Testis (tissue), 3 donors: ENCODE measurements around the gene AFG1L. TPM values are rescaled to one million over a fixed set of nuclear protein-coding genes. Genes with fewer than 3 reads are reported as not detected.
"Not testable (repeated sequence)": the region's sequence is repeated elsewhere in the genome, so short reads cannot be mapped to it uniquely, and the experiment has no call there.

ENCODE experiments used
- DNase-seq: peaks from one replicate; pipeline ENCODE4 v3.0.0-alpha.2; 2019
- H3K27ac ChIP-seq, 2 donors: fragments of 200-600 bp; sonication (generic); one replicate each; pipeline ENCODE4 v1.5.1; 2019
- H3K27me3 ChIP-seq: fragments of 200-600 bp; sonication (generic); one replicate; pipeline ENCODE4 v1.5.1; 2019
- H3K36me3 ChIP-seq: fragments of 200-600 bp; sonication (generic); one replicate; pipeline ENCODE4 v1.5.1; 2017; ENCODE audit warnings: low read depth; ENCODE audit errors: missing control alignments
- H3K4me1 ChIP-seq: fragments of 200-600 bp; sonication (generic); one replicate; pipeline ENCODE4 v1.5.1; 2019
- H3K4me3 ChIP-seq, 2 donors: fragments of 200-600 bp; sonication (generic); one replicate each; pipeline ENCODE4 v1.5.1; 2017 to 2019
- H3K9me3 ChIP-seq: fragments of 200-600 bp; sonication (generic); one replicate; pipeline ENCODE4 v1.5.1; 2017
- POLR2A ChIP-seq: fragments of 450-650 bp; IDR thresholded peaks from one replicate; pipeline ENCODE4 v1.6.1; 2017; ENCODE audit warnings: antibody characterized with exemption, mild to moderate bottlenecking, moderate library complexity
- WGBS, 2 donors: methylation state at CpG; one replicate each; pipeline ENCODE4 v1.1.5; 2018; 5-methylcytosine and 5-hydroxymethylcytosine counted together
- intact Hi-C: fragments of 100-400 bp; cut with DNase I; formaldehyde crosslinking; loops from one replicate; pipeline ENCODE4 v1.15.1; 2023; ENCODE audit warnings: low total_unique reads
- polyA plus RNA-seq: library from polyadenylated mRNA; stranded (reverse); fragments of 350-450 nt; fragmentation: Illumina TruSeq; extraction: RNeasy Lipid Tissue Mini Kit (QIAGEN cat#74804); gene quantifications from one replicate; pipeline ENCODE4 v1.2.3, GENCODE V29; 2014; ENCODE audit warnings: low read depth, low replicate concordance; ENCODE audit not compliant: insufficient read depth
- total RNA-seq, 2 donors: library from RNA; depleted of rRNA; stranded (reverse); fragments of >200 nt; gene quantifications; one replicate each; pipeline ENCODE4 v1.2.3, GENCODE V29; 2016
- TF ChIP-seq, protein P1 (sequence below), 3 experiments: fragments of 450-650 bp in 2 of 3; fragments of 200-600 bp in 1 of 3; sonication (generic) in 1 of 3; IDR thresholded peaks; one replicate each; pipeline ENCODE4 v1.5.1; 2016 to 2019; ENCODE audit warnings: antibody characterized with exemption in 3 of 3, mild to moderate bottlenecking in 2 of 3, moderate library complexity in 1 of 3

Gene AFG1L
- total and polyA plus RNA-seq, 3 donors from 2014 or later = 9.2 to 43.0 (median 11.7) TPM

DNA sequence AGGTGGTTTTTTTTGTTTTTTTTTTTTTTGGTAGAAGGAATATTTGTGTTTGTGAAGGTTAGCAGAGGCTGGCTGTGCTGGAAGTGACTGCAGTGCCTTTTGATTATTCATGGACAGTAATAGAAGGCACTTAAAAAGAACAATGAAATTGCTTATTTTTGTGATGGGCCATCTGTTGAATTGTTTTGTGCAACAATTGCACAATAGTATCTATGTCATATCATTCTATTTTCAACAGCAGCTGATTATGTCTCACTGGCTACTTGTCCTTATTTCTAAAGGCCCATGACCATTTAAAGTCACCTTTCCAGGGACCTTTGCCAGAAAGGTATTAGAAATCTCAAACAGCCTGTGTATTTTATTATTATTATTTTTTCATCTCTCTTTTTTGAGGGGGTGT is 70.6 kb downstream of the AFG1L start:
- H3K9me3 ChIP-seq = no peaks in the 10 kb centered on the region
- TF ChIP-seq POLR2A = no peak
- TF ChIP-seq, protein P1, sequence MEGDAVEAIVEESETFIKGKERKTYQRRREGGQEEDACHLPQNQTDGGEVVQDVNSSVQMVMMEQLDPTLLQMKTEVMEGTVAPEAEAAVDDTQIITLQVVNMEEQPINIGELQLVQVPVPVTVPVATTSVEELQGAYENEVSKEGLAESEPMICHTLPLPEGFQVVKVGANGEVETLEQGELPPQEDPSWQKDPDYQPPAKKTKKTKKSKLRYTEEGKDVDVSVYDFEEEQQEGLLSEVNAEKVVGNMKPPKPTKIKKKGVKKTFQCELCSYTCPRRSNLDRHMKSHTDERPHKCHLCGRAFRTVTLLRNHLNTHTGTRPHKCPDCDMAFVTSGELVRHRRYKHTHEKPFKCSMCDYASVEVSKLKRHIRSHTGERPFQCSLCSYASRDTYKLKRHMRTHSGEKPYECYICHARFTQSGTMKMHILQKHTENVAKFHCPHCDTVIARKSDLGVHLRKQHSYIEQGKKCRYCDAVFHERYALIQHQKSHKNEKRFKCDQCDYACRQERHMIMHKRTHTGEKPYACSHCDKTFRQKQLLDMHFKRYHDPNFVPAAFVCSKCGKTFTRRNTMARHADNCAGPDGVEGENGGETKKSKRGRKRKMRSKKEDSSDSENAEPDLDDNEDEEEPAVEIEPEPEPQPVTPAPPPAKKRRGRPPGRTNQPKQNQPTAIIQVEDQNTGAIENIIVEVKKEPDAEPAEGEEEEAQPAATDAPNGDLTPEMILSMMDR (IDR thresholded peaks at IDR 0.05) = no peak
- DNase-seq = no peak
- no peak overlapping the region for H3K4me3 ChIP-seq
- H3K4me1 ChIP-seq = no peaks in the 10 kb centered on the region
- intact Hi-C loops = no loop called here
- no peaks in the 10 kb centered on the region for H3K27me3 ChIP-seq
- no peak overlapping the region for H3K27ac ChIP-seq
- no peaks in the 10 kb centered on the region for H3K36me3 ChIP-seq

DNA sequence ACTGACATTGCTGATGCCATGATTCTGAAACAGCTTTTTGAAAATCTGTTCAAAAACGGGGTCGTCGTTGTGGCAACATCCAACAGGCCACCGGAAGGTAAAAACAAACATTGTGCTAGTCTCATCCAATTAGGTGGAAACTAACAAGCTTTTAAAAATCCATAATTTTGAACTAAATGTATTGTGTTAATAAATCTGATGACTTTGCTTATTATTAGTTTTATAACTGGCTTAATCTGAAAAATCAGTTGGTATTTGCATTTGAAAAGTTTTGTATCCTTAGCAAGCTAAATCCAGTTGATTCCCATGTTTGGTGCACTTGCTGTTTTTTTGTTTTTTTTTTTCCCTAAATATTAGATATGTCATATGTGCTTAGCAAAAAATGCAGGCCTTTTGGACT is 71.4 kb downstream of the AFG1L start:
- Histone ChIP-seq H3K36me3 (no peaks in the 10 kb centered on the region), H3K4me3 (no peak overlapping the region), H3K27ac (no peak overlapping the region), H3K27me3 (no peaks in the 10 kb centered on the region), H3K4me1 (no peaks in the 10 kb centered on the region), H3K9me3 (no peaks in the 10 kb centered on the region)
- intact Hi-C loops = no loop called here
- TF ChIP-seq, protein P1 (IDR thresholded peaks at IDR 0.05) = no peak
- TF ChIP-seq POLR2A = no peak
- no peak for DNase-seq
- WGBS, 2 donors = 95% methylated on average over 4 of the region's 4 CpGs

DNA sequence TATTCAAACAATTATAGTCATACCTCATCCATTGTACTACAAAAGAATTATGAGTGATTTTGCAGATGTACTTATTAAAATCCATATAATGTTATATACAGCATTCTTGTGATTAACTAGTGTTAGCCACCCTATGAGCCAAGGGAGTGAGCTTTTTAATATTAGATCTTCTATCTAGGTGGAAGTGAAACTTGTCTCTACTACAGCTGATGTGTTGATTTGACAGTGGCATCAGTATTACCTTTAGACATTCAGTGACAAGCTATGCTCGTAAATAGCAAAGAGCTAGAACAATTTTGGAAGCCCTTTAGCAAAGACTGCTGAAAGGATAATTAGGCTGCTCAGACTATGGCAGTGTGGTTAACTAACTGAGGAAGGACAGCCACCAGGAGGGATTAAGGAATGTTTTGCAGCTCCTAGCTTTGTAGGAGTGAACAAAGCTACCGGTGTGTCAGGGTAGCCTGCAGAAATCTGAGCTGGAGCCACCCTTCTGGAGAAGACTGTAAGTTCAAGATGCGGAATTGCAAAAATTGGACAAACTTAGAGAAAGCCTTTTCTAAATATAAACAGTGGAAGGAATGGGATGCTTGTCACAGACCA is 73.7 kb downstream of the AFG1L start:
- WGBS, 2 donors = 87 to 90% methylated on average over 3 of the region's 3 CpGs
- intact Hi-C loops = no loop called here
- H3K27ac ChIP-seq = no peak overlapping the region
- no peaks in the 10 kb centered on the region for H3K9me3 ChIP-seq
- no peaks in the 10 kb centered on the region for H3K27me3 ChIP-seq
- H3K4me3 ChIP-seq = no peak overlapping the region
- no peak for DNase-seq
- no peaks in the 10 kb centered on the region for H3K4me1 ChIP-seq
- no peak for TF ChIP-seq POLR2A
- TF ChIP-seq, protein P1 (IDR thresholded peaks at IDR 0.05) = no peak
- no peaks in the 10 kb centered on the region for H3K36me3 ChIP-seq

DNA sequence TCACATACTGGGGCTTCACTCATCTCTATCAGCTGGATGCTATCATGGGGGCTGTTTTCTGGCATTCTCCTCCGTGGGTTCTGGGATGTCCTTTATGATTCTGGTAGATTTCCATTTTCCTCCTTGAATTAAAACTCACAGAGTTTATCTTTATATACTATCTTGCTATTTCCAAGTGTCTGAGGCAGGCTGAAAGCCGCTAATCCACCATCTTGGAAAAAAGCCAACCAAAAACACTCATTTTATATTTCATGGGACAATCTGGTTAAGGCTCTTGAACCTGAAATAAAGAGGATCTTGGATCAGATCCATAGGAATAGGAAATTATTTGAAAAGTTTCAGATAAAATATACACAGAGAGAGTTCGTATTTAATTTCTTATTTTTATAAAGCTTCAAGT is 86.0 kb downstream of the AFG1L start:
- H3K4me3 ChIP-seq = no peak overlapping the region
- WGBS, 2 donors = 90 to 95% methylated on average over 3 of the region's 3 CpGs
- H3K4me1 ChIP-seq = no peaks in the 10 kb centered on the region
- H3K27ac ChIP-seq = no peak overlapping the region
- TF ChIP-seq POLR2A = no peak
- TF ChIP-seq, protein P1 (IDR thresholded peaks at IDR 0.05) = no peak
- DNase-seq = no peak
- no peaks in the 10 kb centered on the region for H3K27me3 ChIP-seq
- no peaks in the 10 kb centered on the region for H3K9me3 ChIP-seq
- no peaks in the 10 kb centered on the region for H3K36me3 ChIP-seq
- intact Hi-C loops = no loop called here

DNA sequence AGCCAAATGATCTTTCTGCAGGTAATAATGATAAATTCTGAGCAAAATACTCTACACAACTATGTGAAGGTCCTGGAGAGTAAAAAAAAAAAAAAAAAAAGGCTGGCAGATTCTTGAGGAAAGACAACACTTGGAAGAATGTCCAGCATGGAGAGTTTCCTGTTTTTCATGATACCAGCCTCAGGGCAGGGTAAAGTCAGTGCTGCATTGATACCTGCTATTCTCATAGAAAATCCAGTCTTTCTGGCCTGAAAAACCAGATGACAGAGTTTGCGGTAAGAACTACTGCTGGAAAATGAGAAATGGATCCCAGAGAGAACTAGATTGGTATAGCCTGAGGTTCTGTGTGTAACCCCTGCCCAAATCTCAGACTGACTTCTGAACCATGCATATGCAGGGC is 89.1 kb downstream of the AFG1L start:
- TF ChIP-seq, protein P1 (IDR thresholded peaks at IDR 0.05) = no peak
- TF ChIP-seq POLR2A = no peak
- WGBS, 2 donors = 86 to 88% methylated on average over 1 of the region's 1 CpG
- intact Hi-C loops = no loop called here
- Histone ChIP-seq H3K4me3 (no peak overlapping the region), H3K9me3 (no peaks in the 10 kb centered on the region), H3K4me1 (no peaks in the 10 kb centered on the region), H3K36me3 (no peaks in the 10 kb centered on the region), H3K27me3 (no peaks in the 10 kb centered on the region), H3K27ac (no peak overlapping the region)
- DNase-seq = no peak

DNA sequence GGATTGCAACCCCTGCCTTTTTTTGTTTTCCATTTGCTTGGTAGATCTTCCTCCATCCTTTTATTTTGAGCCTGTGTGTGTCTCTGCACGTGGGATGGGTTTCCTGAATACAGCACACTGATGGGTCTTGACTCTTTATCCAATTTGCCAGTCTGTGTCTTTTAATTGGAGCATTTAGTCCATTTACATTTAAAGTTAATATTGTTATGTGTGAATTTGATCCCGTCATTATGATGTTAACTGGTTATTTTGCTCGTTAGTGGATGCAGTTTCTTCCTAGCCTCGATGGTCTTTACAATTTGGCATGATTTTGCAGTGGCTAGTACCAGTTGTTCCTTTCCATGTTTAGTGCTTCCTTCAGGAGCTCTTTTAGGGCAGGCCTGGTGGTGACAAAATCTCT is 94.3 kb downstream of the AFG1L start:
- intact Hi-C loops = not testable (repeated sequence)
- WGBS, 2 donors = 87 to 91% methylated on average over 4 of the region's 4 CpGs

More for the DNA sequence above, 94.3 kb downstream of the AFG1L start:
- H3K27me3 ChIP-seq, H3K36me3 ChIP-seq, H3K27ac ChIP-seq, H3K4me1 ChIP-seq, H3K9me3 ChIP-seq, H3K4me3 ChIP-seq, DNase-seq: not testable (repeated sequence)
